ENCODE measurements around the gene LACTBL1. TPM values are rescaled to one million over a fixed set of nuclear protein-coding genes. Genes with fewer than 3 reads are reported as not detected.

The LACTBL1 gene
- total RNA-seq, 2 experiments from 2014 or later = not detected

- peaks cover 5 to 6% of the 10 kb centered on the region in 2 experiments for H3K27me3 ChIP-seq (ENCODE audit: control insufficient read depth in 1 of 2, insufficient read depth in 2 of 2, low read length in 2 of 2)
- ATAC-seq (ENCODE audit: poor library complexity) (no peak), DNase-seq (no peak)
- Mint-ChIP-seq H3K27me3 (peaks cover 17% of the 10 kb centered on the region), H3K27ac (no peak overlapping the region), H3K36me3 (ENCODE audit: low read depth) (no peaks in the 10 kb centered on the region), H3K4me3 (no peak overlapping the region), H3K9me3 (no peaks in the 10 kb centered on the region), H3K4me1 (ENCODE audit: low read depth) (no peaks in the 10 kb centered on the region)
- no peaks in the 10 kb centered on the region for H3K36me3 ChIP-seq (ENCODE audit: insufficient read depth, low read length)
- no peaks in the 10 kb centered on the region for H3K9me3 ChIP-seq (ENCODE audit: control insufficient read depth in 1 of 2, insufficient read depth in 1 of 2, low read length in 2 of 2)
- H3K4me1 ChIP-seq (ENCODE audit: insufficient read depth, low read length) = peaks cover 5% of the 10 kb centered on the region
- intact Hi-C loops (cut with DNase I, micrococcal nuclease) = loop anchor here in 1 of 2 experiments (5.0 kb wide), 2 partner anchors 537 to 827 kb away; no protein-coding TSS in a partner anchor
- no peak for TF ChIP-seq CTCF (IDR thresholded peaks at IDR 0.05)
- POLR2A ChIA-PET = no interaction called here
- no peak overlapping the region for H3K27ac ChIP-seq (ENCODE audit: low read depth in 1 of 2, low read length in 2 of 2)
- H3K4me3 ChIP-seq (ENCODE audit: low read length) = no peak overlapping the region
- CTCF ChIA-PET = no interaction called here
These were observed 12.9 kb downstream of the LACTBL1 start for GRCh38 chr1:22959545-22960360.

GRCh38 chr1:22958556-22958955 lies 14.1 kb downstream of the LACTBL1 start:
- H3K27ac Mint-ChIP-seq = no peak overlapping the region
- H3K27ac ChIP-seq (ENCODE audit: low read depth in 1 of 2, low read length in 2 of 2) = no peak overlapping the region
- CTCF ChIA-PET = no interaction called here
- H3K27me3 Mint-ChIP-seq = peaks cover 24% of the 10 kb centered on the region
- H3K4me3 Mint-ChIP-seq = no peak overlapping the region
- H3K9me3 Mint-ChIP-seq = no peaks in the 10 kb centered on the region
- ATAC-seq (ENCODE audit: poor library complexity) = no peak
- POLR2A ChIA-PET = no interaction called here
- H3K4me3 ChIP-seq (ENCODE audit: low read length) = no peak overlapping the region
- DNase-seq = no peak
- no peaks in the 10 kb centered on the region for H3K9me3 ChIP-seq (ENCODE audit: control insufficient read depth in 1 of 2, insufficient read depth in 1 of 2, low read length in 2 of 2)
- intact Hi-C loops (cut with DNase I, micrococcal nuclease) = no loop called here
- TF ChIP-seq CTCF (IDR thresholded peaks at IDR 0.05) = no peak
- H3K36me3 ChIP-seq (ENCODE audit: insufficient read depth, low read length) = no peaks in the 10 kb centered on the region
- H3K4me1 Mint-ChIP-seq (ENCODE audit: low read depth) = no peaks in the 10 kb centered on the region
- H3K36me3 Mint-ChIP-seq (ENCODE audit: low read depth) = no peaks in the 10 kb centered on the region
- no peaks in the 10 kb centered on the region for H3K4me1 ChIP-seq (ENCODE audit: insufficient read depth, low read length)
- H3K27me3 ChIP-seq (ENCODE audit: control insufficient read depth in 1 of 2, insufficient read depth in 2 of 2, low read length in 2 of 2) = peaks cover 15% of the 10 kb centered on the region in 2 experiments

GRCh38 chr1:22957066-22957465 lies 15.6 kb downstream of the LACTBL1 start:
- Mint-ChIP-seq H3K36me3 (ENCODE audit: low read depth) (no peaks in the 10 kb centered on the region), H3K27me3 (peaks cover 24% of the 10 kb centered on the region), H3K4me3 (no peak overlapping the region), H3K9me3 (no peaks in the 10 kb centered on the region), H3K27ac (no peak overlapping the region), H3K4me1 (ENCODE audit: low read depth) (no peaks in the 10 kb centered on the region)
- no peaks in the 10 kb centered on the region for H3K9me3 ChIP-seq (ENCODE audit: control insufficient read depth in 1 of 2, insufficient read depth in 1 of 2, low read length in 2 of 2)
- no peak overlapping the region for H3K27ac ChIP-seq (ENCODE audit: low read depth in 1 of 2, low read length in 2 of 2)
- H3K36me3 ChIP-seq (ENCODE audit: insufficient read depth, low read length) = no peaks in the 10 kb centered on the region
- no peak overlapping the region for H3K4me3 ChIP-seq (ENCODE audit: low read length)
- ChIA-PET CTCF (no interaction called here), POLR2A (no interaction called here)
- no peak for ATAC-seq (ENCODE audit: poor library complexity)
- H3K4me1 ChIP-seq (ENCODE audit: insufficient read depth, low read length) = no peaks in the 10 kb centered on the region
- intact Hi-C loops (cut with DNase I, micrococcal nuclease) = no loop called here
- peaks cover 15 to 22% of the 10 kb centered on the region in 2 experiments for H3K27me3 ChIP-seq (ENCODE audit: control insufficient read depth in 1 of 2, insufficient read depth in 2 of 2, low read length in 2 of 2)
- no peak for DNase-seq
- TF ChIP-seq CTCF (IDR thresholded peaks at IDR 0.05) = no peak

Data from CD4-positive, alpha-beta T cell (primary cell).